Neutrophil (primary cell): ENCODE data around the gene GPD1.
"Not testable (repeated sequence)": the region's sequence is repeated elsewhere in the genome, so short reads cannot be mapped to it uniquely, and the experiment has no call there.

Experiments
- H3K27ac ChIP-seq: fragments of 200-600 bp; sonication (generic); 2 replicates; pipeline ENCODE4 v1.5.1; 2016; ENCODE audit warnings: mild to moderate bottlenecking, moderate library complexity
- H3K27me3 ChIP-seq: fragments of 200-600 bp; sonication (generic); 2 replicates; pipeline ENCODE4 v1.6.0; 2016; ENCODE audit warnings: mild to moderate bottlenecking
- H3K36me3 ChIP-seq: fragments of 200-600 bp; sonication (generic); 2 replicates; pipeline ENCODE4 v1.5.1; 2017
- H3K4me1 ChIP-seq, 2 experiments: fragments of 200-600 bp in 1 of 2; sonication (generic) in 1 of 2; 1 replicate in 1 of 2; 2 replicates in 1 of 2; pipeline versions ENCODE4 v1.5.1 to v1.6.1; 2013 to 2016; ENCODE audit warnings: low read depth in 1 of 2, low read length in 1 of 2, mild to moderate bottlenecking in 1 of 2, moderate library complexity in 1 of 2; ENCODE audit not compliant: control insufficient read depth in 1 of 2, insufficient read depth in 1 of 2
- H3K4me3 ChIP-seq, 2 experiments: fragments of 200-600 bp in 1 of 2; sonication (generic) in 1 of 2; 1 replicate in 1 of 2; 2 replicates in 1 of 2; pipeline ENCODE4 v1.5.1; 2013 to 2016; ENCODE audit warnings: low read depth in 1 of 2, low read length in 1 of 2, mild to moderate bottlenecking in 1 of 2, moderate library complexity in 1 of 2
- H3K9me3 ChIP-seq: fragments of 200-600 bp; sonication (generic); 2 replicates; pipeline ENCODE4 v1.5.1; 2016
- TF ChIP-seq, protein P1 (sequence below): fragments of 200-600 bp; sonication (generic); IDR thresholded peaks from 2 replicates; pipeline ENCODE4 v1.5.1; 2016; ENCODE audit warnings: antibody characterized with exemption

The GPD1 gene

DNA sequence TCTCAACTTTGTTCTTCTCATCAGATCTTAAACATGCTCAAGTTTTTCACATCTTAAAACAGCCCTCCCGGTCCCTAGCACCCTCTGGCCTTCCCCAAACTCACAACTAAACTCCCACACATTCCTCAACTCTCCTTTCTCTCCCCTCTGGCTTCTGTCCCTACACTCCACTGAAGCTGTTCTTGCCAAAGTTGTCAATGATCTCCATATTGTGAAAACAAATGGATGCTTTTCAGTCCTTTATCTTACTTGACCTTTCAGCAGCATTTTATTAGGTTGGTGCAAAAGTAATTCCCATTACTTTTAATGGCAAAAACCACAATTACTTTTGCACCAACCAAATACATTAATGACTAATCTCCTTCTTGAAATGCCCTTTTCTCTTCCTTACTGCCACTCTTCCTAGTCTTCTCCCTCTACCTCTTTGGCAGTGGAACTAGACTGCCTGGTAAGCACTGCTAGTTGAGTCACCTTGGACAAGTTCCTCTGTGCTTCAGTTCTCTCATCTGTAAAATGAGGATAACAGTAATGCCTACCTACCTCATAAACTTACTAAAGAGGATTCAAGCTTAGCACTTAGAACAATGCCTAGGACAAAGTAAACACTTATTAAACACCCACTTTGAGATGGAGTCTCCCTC, 47.4 kb downstream of the GPD1 start:
- TF ChIP-seq, protein P1, sequence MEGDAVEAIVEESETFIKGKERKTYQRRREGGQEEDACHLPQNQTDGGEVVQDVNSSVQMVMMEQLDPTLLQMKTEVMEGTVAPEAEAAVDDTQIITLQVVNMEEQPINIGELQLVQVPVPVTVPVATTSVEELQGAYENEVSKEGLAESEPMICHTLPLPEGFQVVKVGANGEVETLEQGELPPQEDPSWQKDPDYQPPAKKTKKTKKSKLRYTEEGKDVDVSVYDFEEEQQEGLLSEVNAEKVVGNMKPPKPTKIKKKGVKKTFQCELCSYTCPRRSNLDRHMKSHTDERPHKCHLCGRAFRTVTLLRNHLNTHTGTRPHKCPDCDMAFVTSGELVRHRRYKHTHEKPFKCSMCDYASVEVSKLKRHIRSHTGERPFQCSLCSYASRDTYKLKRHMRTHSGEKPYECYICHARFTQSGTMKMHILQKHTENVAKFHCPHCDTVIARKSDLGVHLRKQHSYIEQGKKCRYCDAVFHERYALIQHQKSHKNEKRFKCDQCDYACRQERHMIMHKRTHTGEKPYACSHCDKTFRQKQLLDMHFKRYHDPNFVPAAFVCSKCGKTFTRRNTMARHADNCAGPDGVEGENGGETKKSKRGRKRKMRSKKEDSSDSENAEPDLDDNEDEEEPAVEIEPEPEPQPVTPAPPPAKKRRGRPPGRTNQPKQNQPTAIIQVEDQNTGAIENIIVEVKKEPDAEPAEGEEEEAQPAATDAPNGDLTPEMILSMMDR, result no peak
- H3K36me3 ChIP-seq, result peaks cover 5% of the 10 kb centered on the region
- H3K27me3 ChIP-seq, result no peaks in the 10 kb centered on the region
- no peaks in the 10 kb centered on the region for H3K4me1 ChIP-seq
- no peak overlapping the region for H3K4me3 ChIP-seq
- no peak overlapping the region for H3K27ac ChIP-seq
- H3K9me3 ChIP-seq, result no peaks in the 10 kb centered on the region

DNA sequence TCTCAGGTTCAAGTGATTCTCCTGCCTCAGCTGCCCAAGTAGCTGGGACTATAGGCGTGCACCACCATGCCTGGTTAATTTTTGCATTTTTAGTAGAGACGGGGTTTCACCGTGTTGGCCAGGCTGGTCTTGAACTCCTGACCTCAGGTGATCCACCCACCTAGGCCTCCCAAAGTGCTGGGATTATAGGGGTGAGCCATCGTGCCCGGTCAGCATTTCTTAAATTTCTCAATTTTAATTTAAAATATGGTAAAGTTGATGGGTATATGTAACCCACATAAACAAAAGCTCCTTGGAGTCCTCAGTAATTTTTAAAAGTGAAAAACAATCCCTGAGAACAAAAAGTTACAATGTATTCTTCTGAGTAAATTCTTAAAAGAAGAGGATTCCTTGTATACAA, 51.1 kb downstream of the GPD1 start:
- H3K36me3 ChIP-seq, H3K4me1 ChIP-seq, H3K27ac ChIP-seq, H3K9me3 ChIP-seq, H3K27me3 ChIP-seq, H3K4me3 ChIP-seq: not testable (repeated sequence)

DNA sequence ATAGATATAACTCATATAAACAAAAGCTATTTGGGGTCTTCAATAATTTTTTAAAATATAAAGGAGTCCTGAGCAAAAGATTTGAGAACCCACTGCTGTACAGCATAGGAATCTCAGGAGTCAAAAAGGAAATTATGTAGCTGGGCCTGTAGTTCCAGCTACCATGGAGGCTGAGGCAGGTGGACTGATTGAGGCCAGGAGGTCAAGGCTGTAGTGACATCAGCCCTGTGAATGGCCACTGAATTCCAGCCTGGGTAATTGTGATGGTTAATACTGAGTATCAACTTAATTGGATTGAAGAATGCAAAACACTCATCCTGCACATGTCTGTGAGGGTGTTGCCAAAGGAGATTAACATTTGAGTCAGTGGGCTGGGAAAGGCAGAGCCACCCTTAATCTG, 52.8 kb downstream of the GPD1 start:
- TF ChIP-seq, protein P1, result no peak
- Histone ChIP-seq H3K4me3 (no peak overlapping the region), H3K4me1 (no peaks in the 10 kb centered on the region), H3K9me3 (no peaks in the 10 kb centered on the region), H3K27ac (no peak overlapping the region), H3K27me3 (no peaks in the 10 kb centered on the region), H3K36me3 (peaks cover 5% of the 10 kb centered on the region)

DNA sequence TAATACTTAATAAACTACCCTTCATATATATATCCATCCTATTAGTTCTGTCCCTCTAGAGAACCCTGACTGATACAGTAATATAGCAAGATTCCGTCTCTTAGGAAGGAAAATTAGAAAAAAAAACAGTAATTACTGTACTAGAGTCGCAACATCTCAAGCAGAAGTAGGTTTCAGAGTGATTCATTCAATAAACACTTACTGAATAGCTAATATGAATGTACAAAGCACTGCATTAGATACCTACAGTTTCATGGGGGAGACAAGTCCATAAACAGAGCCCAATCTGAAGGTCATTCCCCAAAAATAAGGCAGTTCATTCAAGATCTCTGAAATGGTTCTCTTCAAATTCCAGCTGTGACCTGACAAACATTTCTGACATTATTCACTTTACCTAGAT, 53.5 kb downstream of the GPD1 start:
- Histone ChIP-seq H3K4me3 (no peak overlapping the region), H3K27ac (no peak overlapping the region), H3K9me3 (no peaks in the 10 kb centered on the region), H3K4me1 (peaks cover 0 to 2% of the 10 kb centered on the region in 2 experiments), H3K36me3 (peaks cover 5% of the 10 kb centered on the region), H3K27me3 (no peaks in the 10 kb centered on the region)
- TF ChIP-seq, protein P1, result no peak

DNA sequence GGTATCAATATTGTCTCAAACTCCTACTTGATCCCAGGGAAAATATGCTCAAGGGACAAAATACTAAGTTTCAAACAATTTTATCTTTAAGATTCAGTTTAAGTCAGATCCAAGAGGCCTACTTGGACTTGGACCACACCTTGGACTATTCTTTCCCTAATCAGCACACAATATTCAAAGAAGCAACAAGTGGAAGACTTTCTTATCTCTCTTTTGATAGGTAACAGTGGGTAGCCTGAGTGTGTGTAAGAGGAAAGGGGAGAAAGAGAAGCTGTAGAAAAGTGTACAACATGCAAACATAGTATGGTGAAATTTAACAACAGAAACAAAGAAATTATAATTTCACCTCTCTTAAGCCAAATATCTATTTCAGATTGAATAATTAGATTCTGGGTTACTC, 56.8 kb downstream of the GPD1 start:
- TF ChIP-seq, protein P1, result no peak
- Histone ChIP-seq H3K4me3 (no peak overlapping the region), H3K9me3 (no peaks in the 10 kb centered on the region), H3K4me1 (peaks cover 0 to 7% of the 10 kb centered on the region in 2 experiments), H3K36me3 (no peaks in the 10 kb centered on the region), H3K27ac (no peak overlapping the region), H3K27me3 (no peaks in the 10 kb centered on the region)
